22Rv1 (cell line): Measurements from ENCODE around the gene PCNX4.

Experiments
- ZFX ChIP-seq: fragments of 450-650 bp; IDR thresholded peaks from 2 replicates; pipeline ENCODE4 v1.6.1; 2017; ENCODE audit warnings: antibody characterized with exemption, borderline replicate concordance
- TF ChIP-seq, protein P1 (sequence below): fragments of 450-650 bp; IDR thresholded peaks from 2 replicates; pipeline ENCODE4 v1.5.1; 2017; ENCODE audit warnings: mild to moderate bottlenecking

DNA sequence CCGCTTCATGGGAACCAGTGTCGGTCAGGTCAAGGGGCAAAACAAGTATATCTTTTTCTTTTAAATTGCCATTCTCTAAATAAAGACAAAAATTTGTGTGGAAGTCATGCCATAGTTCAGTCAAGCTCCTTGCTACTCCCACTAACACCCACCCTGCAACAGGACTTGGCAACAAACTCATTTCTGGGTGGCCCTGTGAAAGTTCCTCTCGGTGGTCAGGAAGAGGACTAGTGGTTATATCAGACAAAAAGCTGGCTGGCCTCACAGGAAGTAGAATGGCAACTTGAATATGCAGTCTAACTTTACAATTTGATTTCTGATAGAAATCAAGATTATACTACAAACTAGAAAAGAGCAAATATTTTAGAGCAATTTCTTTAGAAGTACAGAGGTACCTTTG is 62.3 kb downstream of the PCNX4 start:
- TF ChIP-seq, protein P1, sequence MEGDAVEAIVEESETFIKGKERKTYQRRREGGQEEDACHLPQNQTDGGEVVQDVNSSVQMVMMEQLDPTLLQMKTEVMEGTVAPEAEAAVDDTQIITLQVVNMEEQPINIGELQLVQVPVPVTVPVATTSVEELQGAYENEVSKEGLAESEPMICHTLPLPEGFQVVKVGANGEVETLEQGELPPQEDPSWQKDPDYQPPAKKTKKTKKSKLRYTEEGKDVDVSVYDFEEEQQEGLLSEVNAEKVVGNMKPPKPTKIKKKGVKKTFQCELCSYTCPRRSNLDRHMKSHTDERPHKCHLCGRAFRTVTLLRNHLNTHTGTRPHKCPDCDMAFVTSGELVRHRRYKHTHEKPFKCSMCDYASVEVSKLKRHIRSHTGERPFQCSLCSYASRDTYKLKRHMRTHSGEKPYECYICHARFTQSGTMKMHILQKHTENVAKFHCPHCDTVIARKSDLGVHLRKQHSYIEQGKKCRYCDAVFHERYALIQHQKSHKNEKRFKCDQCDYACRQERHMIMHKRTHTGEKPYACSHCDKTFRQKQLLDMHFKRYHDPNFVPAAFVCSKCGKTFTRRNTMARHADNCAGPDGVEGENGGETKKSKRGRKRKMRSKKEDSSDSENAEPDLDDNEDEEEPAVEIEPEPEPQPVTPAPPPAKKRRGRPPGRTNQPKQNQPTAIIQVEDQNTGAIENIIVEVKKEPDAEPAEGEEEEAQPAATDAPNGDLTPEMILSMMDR, result no peak
- TF ChIP-seq ZFX, result no peak
